Upper lobe of left lung (tissue), 4 donors: ENCODE results near the gene FOXC2.

Experiments used
- EP300 ChIP-seq, 4 donors: sonication (generic); formaldehyde crosslinking; IDR thresholded peaks; one replicate each; pipeline ENCODE4 v1.5.1; 2017; ENCODE audit warnings: antibody characterized with exemption in 4 of 4, control low read depth in 2 of 4
- POLR2A ChIP-seq, 4 donors: fragments of 450-650 bp; IDR thresholded peaks; one replicate each; pipeline ENCODE4 v1.5.1; 2016 to 2017; ENCODE audit warnings: antibody characterized with exemption in 4 of 4, mild to moderate bottlenecking in 2 of 4
- TF ChIP-seq, protein P1 (sequence below), 6 experiments: fragments of 450-650 bp in 4 of 6; fragments of 200-600 bp in 2 of 6; sonication (generic) in 2 of 6; IDR thresholded peaks; one replicate each; pipeline ENCODE4 v1.5.1; 2016 to 2019; ENCODE audit warnings: antibody characterized with exemption in 6 of 6

DNA sequence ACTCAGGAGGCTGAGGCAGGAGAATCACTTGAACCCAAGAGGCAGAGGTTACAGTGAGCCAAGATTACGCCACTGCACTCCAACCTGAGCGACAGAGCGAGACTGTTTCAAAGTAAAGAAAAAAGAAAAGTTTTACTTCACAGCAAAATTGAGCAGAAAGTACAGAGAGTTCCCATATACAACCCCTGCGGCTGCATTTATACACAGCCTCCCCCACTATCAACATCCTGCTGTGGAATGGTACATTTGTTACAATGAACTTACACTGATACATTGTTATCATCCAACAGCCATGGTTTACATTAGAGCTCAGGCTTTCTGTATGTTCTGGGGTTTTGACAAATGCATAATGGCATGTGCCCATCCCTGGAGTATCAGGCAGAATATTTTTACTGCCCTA, 9.0 kb upstream of the FOXC2 start:
- TF ChIP-seq, protein P1, sequence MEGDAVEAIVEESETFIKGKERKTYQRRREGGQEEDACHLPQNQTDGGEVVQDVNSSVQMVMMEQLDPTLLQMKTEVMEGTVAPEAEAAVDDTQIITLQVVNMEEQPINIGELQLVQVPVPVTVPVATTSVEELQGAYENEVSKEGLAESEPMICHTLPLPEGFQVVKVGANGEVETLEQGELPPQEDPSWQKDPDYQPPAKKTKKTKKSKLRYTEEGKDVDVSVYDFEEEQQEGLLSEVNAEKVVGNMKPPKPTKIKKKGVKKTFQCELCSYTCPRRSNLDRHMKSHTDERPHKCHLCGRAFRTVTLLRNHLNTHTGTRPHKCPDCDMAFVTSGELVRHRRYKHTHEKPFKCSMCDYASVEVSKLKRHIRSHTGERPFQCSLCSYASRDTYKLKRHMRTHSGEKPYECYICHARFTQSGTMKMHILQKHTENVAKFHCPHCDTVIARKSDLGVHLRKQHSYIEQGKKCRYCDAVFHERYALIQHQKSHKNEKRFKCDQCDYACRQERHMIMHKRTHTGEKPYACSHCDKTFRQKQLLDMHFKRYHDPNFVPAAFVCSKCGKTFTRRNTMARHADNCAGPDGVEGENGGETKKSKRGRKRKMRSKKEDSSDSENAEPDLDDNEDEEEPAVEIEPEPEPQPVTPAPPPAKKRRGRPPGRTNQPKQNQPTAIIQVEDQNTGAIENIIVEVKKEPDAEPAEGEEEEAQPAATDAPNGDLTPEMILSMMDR (IDR thresholded peaks at IDR 0.05): no peak
- TF ChIP-seq POLR2A (IDR thresholded peaks at IDR 0.05): no peak
- TF ChIP-seq EP300 (IDR thresholded peaks at IDR 0.05): no peak
